ENCODE data around the gene STX5. TPM values are rescaled to one million over a fixed set of nuclear protein-coding genes. Genes with fewer than 3 reads are reported as not detected.

STX5 gene
- total and polyA plus RNA-seq, 9 of the 15 experiments (the other 6 are each of a cell fraction or from before 2014, with no cell fraction given): 2.8 to 28.6 (median 23.7) TPM

DNA sequence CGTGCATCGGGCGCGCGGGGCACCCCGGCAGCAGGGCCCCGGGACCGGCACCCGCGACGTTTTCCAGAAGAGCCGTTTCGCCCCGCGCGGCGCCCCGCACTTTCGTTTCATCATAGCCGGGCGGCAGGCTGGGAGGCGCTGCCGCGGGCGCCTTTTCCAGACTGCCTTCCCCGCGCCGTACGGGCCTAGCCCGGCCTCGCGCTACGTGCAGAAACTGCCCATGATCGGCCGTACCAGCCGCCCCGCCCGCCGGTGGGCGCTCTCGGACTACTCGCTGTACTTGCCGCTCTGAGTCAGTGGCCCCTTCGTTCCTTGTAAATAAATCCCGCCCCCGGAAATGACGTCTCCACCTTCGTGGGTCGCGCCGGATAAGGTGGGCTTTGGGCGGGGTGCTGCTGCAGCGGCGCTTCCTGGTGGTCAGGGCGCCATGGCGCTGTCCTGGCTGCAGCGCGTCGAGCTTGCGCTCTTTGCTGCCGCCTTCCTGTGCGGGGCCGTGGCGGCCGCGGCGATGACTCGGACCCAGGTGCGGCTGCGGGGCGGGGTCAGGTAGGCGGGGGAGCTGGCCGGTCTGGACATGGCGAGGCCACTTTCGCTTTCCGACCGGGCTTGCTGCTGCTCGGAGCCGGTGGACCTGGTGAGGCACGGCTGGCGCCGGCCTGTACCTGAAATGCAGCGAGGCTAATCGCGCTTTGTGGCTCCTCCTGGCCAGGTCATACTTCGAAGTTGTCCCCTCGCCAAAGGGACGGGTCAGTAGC lies 44.7 kb downstream of the STX5 start, which contains the start of gene TMEM179B (continued):
- TF ChIP-seq, protein P1, sequence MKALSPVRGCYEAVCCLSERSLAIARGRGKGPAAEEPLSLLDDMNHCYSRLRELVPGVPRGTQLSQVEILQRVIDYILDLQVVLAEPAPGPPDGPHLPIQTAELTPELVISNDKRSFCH (CRISPR knock-in tag; IDR thresholded peaks at IDR 0.05): no peak
- TF ChIP-seq, protein P1 (tag; IDR thresholded peaks at IDR 0.05): 0 out of 2 replicates have a peak, but pooled peaks have one; percentile 52
- TF ChIP-seq SMC3 (conservative IDR thresholded peaks at IDR 0.05; ENCODE audit: insufficient read depth, low read depth, low read length) (peak; percentile 35; the same call in 1 of the 2 replicates), ARID4B (CRISPR knock-in tag; IDR thresholded peaks at IDR 0.05) (peak; percentile 95), SMAD3 (CRISPR knock-in tag; conservative IDR thresholded peaks at IDR 0.05) (0 out of 2 replicates have a peak, but pooled peaks have one; percentile 10), L3MBTL2 (IDR thresholded peaks at IDR 0.05) (peak; percentile 63; the same call in 1 of the 2 replicates), TRIM25 (IDR thresholded peaks at IDR 0.05; ENCODE audit: borderline replicate concordance) (no peak), ZNF57 (CRISPR knock-in tag; IDR thresholded peaks at IDR 0.05) (no peak), MAX (CRISPR knock-in tag; IDR thresholded peaks at IDR 0.05) (peak; percentile 91), RERE (CRISPR knock-in tag; IDR thresholded peaks at IDR 0.05; ENCODE audit: borderline replicate concordance) (no peak), DIDO1 (tag; IDR thresholded peaks at IDR 0.05; ENCODE audit: low read depth) (no peak)
- TF ChIP-seq, protein P2, sequence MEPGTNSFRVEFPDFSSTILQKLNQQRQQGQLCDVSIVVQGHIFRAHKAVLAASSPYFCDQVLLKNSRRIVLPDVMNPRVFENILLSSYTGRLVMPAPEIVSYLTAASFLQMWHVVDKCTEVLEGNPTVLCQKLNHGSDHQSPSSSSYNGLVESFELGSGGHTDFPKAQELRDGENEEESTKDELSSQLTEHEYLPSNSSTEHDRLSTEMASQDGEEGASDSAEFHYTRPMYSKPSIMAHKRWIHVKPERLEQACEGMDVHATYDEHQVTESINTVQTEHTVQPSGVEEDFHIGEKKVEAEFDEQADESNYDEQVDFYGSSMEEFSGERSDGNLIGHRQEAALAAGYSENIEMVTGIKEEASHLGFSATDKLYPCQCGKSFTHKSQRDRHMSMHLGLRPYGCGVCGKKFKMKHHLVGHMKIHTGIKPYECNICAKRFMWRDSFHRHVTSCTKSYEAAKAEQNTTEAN (CRISPR knock-in tag; IDR thresholded peaks at IDR 0.05): 0 out of 2 replicates have a peak, but pooled peaks have one; percentile 20

All from K562 (cell line).